Stimulated activated CD4-positive, alpha-beta T cell treated with anti-CD3 and anti-CD28 coated beads, Interleukin-15, amount 100 ng/mL, for 24 hours (primary cell): ENCODE results near the gene NOTCH1.
"Not testable (repeated sequence)": the region's sequence is repeated elsewhere in the genome, so short reads cannot be mapped to it uniquely, and the experiment has no call there.

Experiments used
- DNase-seq: peaks from one replicate; pipeline ENCODE4 v3.0.0-alpha.2; 2020

The NOTCH1 gene

DNA sequence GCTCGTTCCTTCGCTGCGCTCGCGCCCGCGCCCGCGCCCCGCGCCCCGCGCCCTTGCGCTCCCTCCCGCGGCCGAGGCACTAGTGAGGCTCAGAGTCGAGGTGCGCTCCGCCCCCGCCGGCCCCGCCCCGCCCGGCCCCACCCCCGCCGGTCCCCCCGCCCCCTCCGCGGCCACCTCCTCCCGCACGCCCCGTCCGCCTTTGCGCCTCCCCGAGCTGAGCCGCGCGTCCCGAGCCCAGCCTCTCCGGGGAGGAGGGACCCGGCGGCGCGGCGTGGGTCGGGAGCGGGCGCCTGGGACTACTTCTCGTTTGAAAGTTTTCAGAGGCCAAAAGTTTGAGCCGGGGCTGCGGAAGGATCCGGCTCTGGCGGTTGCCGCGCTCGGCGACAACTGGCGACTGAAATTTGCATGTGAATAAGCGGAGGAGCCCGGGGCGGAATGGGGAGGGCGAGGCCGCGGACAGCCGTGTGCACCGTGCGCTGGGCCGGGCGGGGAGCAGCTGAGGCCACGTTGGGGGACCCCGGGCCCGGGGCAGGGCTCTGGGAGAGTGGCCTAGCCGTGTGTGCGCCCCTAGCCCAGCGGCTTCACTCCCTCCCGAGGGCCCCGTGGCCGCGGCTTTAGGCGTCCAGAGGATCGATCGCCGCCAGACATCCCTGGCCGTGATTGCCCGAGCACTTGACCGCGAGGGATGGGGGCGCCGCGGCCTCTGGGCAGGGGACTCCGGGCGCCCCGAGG is at the start of gene NOTCH1:
Gene NOTCH1 (minus strand): TSS at position 84 of the 732 bp plus-strand sequence. CDS start 262 bp downstream, outside the sequence.
- peak; percentile 94 for DNase-seq

DNA sequence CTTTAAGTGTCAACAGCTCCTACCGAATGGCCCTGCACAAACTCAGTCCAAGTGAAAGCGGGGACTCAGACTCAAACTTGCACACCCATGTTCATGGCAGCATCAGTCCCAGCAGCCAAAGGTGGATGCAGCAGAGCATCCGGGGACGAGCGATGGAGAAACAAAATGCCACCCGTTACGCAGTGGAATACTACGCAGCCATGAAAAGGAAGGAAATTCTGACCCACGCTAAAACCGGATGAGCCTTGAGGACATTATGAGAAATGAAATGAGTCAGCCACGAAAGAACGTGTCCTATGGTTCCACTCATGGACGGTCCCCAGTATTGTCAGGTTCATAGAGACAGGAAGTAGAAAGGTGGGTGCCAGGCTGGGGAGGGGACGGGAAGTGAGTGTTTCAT is 48.6 kb upstream of the NOTCH1 start:
- no peak for DNase-seq

DNA sequence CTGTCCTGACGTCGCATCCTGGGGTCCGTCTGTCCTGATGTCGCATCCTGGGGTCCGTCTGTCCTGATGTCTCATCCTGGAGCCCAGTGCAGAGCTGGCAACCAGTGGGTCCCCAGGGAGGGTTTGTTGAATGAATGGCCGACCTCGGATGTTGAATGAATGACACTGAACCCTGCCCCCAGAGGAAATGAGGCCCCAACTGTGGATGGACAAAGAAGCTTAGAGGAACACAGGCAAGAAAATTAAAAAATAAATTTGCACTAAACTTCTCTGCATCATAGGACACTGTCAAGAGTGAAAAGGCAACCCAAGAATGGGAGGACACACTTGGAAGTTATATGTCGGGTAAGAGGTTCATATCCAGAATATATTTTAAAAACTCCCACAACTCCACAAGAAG is 47.7 kb upstream of the NOTCH1 start:
- no peak for DNase-seq

DNA sequence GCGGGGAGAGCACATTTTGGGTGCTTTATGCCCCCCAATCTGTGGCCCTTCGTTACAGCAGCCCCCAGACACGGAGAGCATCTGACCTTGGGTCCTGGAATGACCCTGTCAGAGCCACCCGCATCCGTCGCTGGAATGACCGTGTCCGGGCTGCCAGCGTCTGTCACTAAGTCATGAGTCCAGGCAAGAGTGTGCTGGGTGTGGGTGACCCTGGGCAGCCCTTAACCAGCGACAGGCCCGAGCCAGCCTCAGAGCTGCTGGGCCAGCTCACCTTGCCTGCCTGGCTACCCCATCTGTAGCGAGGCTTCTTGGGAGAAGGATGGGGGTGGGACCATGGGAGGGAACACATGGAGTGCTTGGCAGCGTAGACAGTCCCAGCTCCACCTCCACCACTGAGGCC is 46.8 kb upstream of the NOTCH1 start:
- DNase-seq = no peak

DNA sequence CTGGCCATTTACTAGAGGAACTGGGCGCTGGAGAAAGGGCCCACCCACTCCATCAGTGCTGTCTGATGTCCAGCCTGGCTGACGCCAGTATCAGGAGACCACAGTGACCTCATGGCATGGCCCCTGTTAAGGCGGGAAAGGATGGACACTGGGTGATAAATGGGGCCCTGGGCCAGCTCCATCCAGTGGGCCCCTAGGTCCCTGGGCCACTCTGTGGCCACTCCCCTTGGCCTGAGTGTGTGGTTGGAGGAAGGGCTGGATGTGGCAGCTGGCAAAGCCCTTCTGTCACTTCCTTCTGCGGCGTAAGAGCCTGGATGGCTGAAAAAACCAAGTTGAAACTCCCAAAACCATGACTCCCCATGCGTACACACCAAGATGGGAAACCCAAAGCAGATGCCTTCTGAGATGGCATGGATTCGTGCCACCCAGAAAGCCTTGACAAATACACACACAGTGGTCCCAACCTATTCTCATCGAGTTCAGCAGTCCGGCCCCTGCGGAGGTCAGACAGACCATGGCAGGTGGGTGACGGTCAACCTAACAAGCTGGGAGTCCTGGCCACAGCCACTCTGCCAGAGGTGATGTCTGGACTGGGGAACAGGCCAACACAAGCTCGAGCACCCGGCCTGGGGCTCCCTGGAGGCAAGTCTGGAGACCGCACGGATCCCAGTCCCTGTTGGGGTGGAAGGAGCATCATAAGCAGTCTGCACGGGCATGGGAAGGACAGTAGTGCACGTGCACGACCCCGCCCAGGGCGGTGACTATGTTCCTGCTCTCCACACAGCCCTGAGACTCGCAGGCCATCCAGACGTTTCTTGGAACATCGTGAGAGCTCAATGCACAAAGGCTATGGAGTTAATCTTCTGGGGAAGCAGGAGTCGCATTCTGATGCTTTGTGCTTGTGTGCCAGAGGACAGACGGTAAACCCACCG is 45.2 kb upstream of the NOTCH1 start:
- DNase-seq = no peak

DNA sequence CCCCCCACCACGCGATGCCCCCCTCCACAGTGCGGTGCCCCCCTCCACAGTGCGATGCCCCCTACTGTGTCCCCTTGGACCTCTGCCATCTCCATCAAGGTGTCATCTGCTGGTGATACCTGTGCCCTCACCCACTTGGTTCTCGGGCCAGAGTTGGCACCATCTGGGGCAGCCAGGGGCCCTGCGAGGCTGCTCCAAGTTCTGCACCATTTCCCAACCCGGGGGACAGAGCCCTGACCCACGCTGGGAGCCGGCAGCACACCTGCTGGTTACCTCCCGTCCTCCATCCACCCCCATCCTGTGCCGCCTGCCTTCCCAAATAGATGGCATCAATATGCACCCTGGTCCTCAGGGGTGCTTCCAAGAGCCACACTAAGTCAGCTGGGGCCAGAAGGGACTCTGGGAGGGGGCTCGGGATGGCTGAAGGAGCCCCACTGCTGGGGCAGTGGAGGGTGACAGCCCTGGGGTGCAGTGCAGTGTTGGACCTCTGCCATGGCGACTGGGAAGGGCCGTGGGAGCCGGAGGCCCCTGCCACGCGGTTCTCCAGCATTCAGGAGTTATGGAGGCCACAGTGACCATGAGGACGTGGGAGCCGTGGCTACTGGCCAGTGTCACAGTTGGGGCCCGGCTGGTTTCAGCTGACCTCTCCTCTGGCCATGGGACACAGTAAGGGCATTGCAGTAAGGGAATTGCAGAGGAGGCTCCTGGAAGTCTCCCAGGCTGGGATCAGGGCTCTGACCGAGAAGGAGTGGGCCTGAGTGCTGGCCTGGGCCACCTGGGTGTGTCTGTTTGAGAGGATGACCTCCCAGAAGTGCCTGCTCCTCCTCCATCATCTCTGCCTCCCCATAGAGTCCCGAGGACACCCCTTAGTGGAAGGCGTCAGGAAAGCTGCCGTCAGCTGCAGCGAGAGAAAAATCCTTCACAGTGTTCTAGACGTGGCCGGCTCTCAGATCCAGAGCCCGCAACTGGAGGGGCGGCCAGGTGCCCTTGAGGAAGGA is 44.2 kb upstream of the NOTCH1 start:
- DNase-seq = no peak

DNA sequence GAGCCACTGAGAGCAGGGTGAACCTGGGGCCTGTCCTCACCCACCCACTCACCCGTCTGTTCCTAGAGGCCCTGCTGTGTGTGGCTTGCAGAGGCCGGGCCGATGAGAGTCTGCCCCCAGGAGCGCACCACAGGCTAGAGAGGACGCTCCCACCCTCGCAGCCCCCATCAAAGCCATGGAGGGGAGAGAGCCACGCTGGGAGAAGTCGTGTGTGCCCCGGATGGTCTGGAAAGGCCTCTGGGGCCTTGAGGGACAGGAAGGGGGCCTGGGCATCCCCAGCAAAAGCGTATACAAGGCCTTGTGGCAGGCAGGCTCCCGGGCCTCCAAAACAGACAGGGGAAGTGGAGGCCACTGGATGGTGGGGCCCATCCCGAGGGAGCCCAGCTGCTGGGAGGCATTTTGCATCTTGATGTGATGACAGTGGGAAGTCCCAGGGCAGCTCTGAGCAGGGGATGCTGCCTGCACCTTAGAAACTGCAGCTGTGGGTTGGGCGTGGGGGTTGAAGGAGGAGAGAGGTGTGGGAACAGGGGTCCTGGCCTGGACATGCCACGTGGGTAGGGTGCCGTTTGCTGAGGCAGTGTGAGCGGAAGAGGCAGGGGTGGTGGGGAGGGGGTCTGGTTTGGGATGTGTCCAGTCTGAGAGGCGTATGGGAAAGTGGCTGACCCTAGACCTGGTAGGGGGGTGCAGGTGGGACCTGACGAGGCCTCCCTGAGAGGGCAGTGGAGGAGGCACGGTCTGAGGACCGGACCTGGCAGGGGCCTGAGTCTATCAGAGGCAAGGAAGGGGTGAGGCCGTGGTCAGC is 43.0 kb upstream of the NOTCH1 start:
- DNase-seq = peak; percentile 14

DNA sequence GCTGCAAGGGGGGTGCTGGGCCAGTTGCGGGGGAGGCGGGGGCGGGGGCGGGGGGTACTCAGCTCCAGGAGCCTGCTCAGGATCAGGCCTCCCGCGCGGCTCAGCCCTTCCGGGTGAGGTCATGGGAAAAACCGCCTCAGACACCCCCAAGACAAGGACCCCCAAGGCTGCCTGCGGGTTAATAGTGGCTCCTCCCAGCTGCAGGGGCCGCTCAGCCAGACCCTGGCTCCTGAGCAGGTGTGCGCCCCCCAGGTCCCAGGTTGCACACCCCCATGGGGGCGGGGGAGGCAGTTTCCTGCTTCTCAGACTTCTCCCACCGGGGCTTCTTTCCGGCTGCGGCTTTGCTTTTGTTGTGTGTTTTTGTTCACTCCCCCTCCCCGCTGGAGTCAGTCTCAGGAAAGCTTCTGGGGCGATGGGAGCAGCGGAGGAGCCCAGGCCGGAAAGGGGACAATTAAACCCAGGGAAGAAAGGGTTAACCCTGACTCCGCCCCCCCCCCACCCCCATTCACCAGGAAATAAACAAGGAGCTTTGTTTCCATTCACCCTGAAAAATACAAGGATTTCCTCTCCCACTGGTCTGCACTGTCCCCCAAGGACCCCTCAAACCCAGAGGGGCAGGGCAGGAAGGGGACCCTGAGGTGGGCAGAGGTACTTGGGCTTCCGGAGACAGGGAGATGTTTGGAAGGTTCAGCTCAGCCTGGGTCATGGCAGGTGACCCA is 42.3 kb upstream of the NOTCH1 start:
- DNase-seq = no peak

DNA sequence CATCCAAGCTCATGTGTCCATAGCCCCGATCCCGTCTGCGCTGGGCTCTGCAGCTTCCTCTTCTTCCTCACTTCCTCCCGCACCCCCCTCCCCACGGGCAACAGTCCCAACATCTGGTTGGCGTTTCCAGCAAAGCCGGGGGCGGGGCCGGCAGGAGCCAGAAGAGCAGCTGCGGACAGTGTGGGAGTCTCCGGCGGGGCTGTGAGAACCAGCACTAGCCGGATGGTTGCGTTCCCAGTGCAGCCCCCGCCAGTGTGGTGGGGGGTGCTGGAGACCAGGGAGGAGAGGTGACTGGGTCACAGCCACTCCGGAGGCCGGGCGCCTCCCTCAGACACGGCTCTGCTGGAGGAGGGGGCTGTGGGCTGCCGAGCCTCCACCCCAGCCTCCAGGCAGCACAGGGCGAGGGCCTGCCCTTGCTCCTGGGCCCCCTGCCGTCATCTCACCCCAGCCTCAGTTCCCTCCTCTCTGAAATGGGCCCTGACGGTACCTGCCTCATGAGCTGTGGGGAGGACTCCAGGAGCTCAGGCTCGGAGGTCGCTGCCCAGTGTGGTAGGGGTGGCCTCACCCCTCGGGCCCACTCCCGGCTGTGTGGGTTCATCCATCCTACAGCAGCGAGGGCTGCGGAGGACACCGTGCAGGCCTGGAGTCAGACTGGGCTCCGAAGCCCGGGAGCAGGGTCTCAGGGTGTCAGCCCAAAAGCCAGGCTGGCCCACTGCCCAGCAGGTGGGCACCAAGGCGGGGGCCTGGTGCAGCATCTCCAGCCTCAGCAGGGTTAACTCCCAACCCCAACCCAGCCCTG is 41.5 kb upstream of the NOTCH1 start:
- DNase-seq = no peak

DNA sequence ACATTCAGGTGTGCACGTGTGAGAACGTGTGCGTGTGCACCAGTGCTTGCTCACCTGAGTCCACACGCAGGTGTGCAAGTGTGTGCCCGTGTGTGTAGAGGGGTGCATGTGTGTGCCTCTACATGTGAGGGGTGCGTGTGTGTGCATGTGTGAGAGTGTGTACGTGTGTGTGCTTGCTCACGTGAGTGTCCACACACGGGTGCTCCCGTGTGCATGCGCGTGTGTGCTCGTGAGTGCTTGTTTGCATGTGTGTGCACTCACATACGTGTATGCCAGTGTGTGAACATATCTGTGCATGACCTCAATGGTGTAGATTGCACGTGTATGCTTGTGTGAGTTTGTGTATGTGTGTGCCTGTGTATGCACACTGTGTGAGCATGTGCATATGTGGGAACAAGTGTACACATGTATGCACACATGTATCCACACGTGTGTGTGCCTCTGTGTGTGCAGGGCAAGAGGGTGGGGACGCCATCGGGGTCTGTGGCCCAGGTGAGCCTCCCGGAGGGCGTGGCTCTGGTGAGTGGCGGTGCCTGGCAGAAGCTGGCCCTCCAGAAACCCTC is 40.6 kb upstream of the NOTCH1 start:
- DNase-seq = no peak

DNA sequence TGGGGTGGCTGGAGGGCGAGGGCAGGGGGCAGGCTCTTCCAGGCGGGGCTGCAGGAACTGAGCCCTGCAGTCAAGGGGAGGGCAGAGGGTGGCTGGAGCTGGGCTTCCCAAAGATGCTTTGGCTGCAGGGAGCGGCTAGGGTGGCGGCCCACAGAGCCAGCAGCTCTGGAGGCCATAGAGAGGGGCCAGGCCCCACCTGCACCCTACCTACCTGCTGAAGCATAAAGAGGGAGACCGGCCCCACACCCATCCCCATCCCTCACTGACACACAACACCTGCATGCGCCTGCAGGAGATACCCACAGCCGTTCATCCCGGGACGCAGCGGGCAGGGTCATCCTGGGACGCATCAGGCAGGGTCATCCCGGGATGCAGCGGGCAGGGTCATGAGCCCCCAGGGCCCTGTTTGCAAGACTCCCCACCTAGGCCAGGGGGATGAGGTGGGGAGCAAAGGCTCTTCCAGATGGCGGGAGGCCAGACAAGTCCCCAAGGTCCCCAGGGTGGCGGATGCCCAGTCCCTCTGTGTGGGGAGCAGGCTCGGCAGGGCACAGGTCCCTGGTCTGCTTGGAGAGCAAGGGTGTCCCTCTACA is 39.8 kb upstream of the NOTCH1 start:
- DNase-seq = no peak

DNA sequence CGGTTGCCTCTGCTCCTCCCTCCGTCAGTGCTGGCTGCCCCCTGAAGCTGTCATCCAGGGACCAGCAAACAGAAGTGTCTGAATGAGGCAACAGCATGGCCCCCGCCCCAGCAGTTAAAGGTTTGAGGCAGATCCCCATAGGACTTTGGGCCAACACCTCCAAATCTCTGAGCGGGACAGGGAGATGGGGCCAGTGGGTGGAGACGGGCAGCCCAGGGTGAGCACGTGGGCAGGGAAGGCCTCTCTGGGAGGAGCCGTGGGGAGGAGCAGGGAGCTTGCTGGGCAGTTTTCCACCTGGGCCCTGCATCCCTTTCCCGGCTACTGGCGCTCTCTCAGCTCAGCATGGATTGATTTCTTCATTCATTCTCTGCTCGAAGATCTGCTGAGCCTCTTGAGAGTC is 39.1 kb upstream of the NOTCH1 start:
- DNase-seq = no peak

DNA sequence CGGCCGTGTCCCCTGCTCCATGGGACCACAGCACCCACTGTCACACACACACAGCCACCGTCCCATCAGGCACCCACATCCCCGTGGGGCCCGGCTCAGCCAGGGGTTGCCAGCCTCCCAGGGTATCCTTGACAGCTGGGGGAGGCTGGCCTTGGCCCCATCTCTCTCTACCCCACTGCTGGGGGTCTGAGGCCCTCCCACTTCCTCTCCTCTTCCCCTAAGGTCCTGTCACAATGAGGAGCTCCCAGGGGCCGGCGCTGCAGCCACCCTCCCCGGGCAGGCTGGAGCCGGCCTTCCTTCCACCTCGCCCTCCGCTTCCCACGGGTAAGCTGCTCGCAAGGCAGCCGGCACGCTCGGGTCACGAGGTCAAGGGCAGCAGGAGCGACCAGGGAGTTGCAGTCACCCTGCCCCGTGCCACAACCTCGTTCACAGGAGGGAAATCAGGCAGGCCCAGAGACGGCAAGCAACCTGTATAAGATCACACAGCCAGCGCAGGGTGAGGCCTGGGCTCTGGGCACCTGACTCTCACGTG is 38.6 kb upstream of the NOTCH1 start:
- DNase-seq = no peak

DNA sequence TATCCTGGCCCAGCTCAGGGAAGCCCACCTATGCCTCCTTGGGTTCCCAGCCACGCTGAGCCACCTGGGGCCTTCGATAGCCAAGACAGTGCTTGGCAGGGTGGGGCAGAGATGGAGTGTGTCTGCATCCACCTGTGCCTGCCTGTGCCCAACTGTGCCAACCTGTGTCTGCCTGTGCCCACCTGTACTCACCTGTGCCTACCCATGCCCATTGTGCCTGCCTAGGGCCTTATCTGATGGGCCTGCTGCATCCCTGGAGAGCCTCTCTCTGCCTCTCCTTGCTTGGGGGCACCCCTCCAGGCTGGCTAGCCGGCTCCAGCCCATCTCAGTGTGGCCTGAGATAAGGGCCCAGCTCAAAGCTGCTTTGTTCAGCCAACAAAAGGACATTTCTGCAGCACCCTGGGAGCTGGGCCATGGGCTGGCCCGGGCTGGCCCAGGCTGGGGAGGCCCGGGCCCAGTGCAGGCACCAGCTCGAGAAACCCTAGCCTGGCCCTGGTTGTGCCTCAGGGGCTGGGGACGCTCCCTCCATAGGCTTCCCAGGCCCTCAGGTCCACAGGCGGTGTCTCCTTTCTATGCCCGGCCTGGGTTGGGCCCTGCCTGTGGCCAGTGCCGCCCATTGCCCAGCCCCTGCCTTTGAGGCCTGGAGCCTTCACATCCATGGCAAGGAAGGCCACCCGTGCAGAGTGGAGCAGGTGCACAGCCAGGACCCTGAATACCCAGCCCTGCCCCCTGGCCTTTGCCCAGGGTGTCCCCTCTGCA is 37.3 kb upstream of the NOTCH1 start:
- DNase-seq = no peak

DNA sequence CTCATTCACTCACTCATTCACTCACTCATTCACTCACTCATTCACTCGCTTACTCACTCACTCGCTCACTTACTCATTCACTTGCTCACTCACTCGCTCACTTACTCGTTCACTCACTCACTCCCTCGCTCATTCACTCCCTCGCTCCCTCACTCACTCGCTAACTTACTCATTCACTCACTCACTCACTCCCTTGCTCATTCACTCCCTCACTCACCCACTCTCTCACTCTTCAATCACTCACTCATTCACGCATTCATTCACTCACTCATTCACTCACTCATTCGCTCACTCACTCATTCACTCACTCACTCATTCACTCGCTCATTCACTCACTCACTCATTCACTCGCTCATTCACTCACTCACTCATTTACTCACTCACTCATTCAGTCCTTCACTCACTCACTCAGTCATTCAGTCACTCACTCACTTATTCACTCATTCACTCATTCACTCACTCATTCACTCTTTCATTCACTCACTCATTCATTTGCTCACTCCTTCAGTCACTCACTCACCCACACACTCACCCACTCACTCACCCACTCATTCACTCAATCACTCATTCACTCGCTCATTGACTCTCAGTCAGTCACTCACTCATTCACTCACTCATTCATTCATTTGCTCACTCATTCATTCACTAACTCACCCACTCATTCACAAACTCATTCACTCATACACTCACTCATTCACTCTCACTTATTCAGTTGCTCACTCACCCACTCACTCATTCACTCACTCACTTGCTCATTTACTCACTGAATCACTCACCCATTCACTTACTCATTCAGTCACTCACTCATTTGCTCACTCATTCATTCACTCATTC is 36.0 kb upstream of the NOTCH1 start:
- DNase-seq = no peak

DNA sequence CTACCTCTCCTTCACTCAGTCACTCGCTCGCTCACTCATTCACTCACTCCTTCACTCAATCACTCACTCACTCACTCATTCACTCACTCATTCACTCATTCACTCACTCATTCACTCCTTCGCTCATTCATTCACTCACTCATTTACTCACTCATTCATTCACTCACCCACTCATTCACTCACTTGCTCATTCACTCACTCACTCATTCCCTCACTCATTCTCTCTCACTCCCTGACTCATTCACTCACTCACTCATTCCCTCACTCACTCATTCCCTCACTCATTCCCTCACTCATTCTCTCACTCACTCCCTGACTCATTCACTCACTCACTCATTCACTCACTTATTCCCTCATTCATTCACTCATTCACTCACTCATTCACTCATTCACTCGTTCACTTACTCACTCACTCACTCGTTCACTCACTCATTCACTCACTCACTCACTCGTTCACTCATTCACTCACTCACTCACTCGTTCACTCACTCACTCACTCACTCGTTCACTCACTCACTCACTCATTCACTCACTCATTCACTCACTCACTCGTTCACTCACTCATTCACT is 33.9 kb upstream of the NOTCH1 start:
- not testable (repeated sequence) for DNase-seq
